HEK293T (cell line): ENCODE results near the gene TPSAB1.
"Not testable (repeated sequence)": the region's sequence is repeated elsewhere in the genome, so short reads cannot be mapped to it uniquely, and the experiment has no call there.

ENCODE experiments used
- BHLHE40 ChIP-seq: fragments of 450-650 bp; IDR thresholded peaks from 2 replicates; pipeline ENCODE4 v1.6.1; 2016; ENCODE audit warnings: mild to moderate bottlenecking, moderate library complexity, borderline replicate concordance
- CTBP1 ChIP-seq: fragments of 450-650 bp; IDR thresholded peaks from 2 replicates; pipeline ENCODE4 v1.6.1; 2016; ENCODE audit warnings: borderline replicate concordance
- ELF4 ChIP-seq: fragments of 450-650 bp; IDR thresholded peaks from 2 replicates; pipeline ENCODE4 v1.6.1; 2017; ENCODE audit warnings: antibody characterized with exemption
- FOXA1 ChIP-seq: fragments of 450-650 bp; IDR thresholded peaks from 2 replicates; pipeline ENCODE4 v1.6.1; 2016; ENCODE audit warnings: mild to moderate bottlenecking
- FOXK2 ChIP-seq: fragments of 450-650 bp; IDR thresholded peaks from 2 replicates; pipeline ENCODE4 v1.6.1; 2016; ENCODE audit warnings: mild to moderate bottlenecking
- FOXM1 ChIP-seq: fragments of 450-650 bp; IDR thresholded peaks from 2 replicates; pipeline ENCODE4 v1.6.1; 2017; ENCODE audit warnings: mild to moderate bottlenecking, borderline replicate concordance
- HDGF ChIP-seq: fragments of 450-650 bp; IDR thresholded peaks from 2 replicates; pipeline ENCODE4 v1.6.1; 2017; ENCODE audit warnings: antibody characterized with exemption, borderline replicate concordance
- L3MBTL2 ChIP-seq: fragments of 450-650 bp; conservative IDR thresholded peaks from 2 replicates; pipeline ENCODE4 v1.6.1; 2016; ENCODE audit warnings: mild to moderate bottlenecking
- LEF1 ChIP-seq: fragments of 450-650 bp; IDR thresholded peaks from 2 replicates; pipeline ENCODE4 v1.6.1; 2017; ENCODE audit warnings: mild to moderate bottlenecking, borderline replicate concordance
- NFRKB ChIP-seq: fragments of 450-650 bp; IDR thresholded peaks from 2 replicates; pipeline ENCODE4 v1.6.1; 2016; ENCODE audit warnings: mild to moderate bottlenecking, moderate library complexity
- PKNOX1 ChIP-seq: fragments of 450-650 bp; IDR thresholded peaks from 2 replicates; pipeline ENCODE4 v1.6.1; 2016
- SP1 ChIP-seq: fragments of 450-650 bp; IDR thresholded peaks from 2 replicates; pipeline ENCODE4 v1.6.1; 2017
- TARDBP ChIP-seq: fragments of 450-650 bp; IDR thresholded peaks from 2 replicates; pipeline ENCODE4 v1.6.1; 2016
- ZNF384 ChIP-seq: fragments of 450-650 bp; IDR thresholded peaks from 2 replicates; pipeline ENCODE4 v1.6.1; 2016

- not testable (repeated sequence) for TF ChIP-seq SP1, BHLHE40, ZNF384, FOXM1, TARDBP, HDGF, NFRKB, FOXA1, L3MBTL2, PKNOX1, ELF4, LEF1, CTBP1, FOXK2
Measured at GRCh38 chr16:1241081-1241480, 576 bp downstream of the TPSAB1 start.
